Neural progenitor cell (in vitro differentiated cells): Measurements from ENCODE around the gene SHMT1.

ENCODE experiments used
- CTCF ChIP-seq: fragments of 200-600 bp; sonication (generic); IDR thresholded peaks from 2 replicates; pipeline ENCODE4 v1.5.1; 2017; ENCODE audit warnings: antibody characterized with exemption, mild to moderate bottlenecking
- EZH2 ChIP-seq: fragments of 200-600 bp; sonication (generic); IDR thresholded peaks from 2 replicates; pipeline ENCODE4 v1.6.1; 2017; ENCODE audit warnings: antibody characterized with exemption, mild to moderate bottlenecking, moderate library complexity
- EZH2phosphoT487 ChIP-seq: fragments of 200-600 bp; sonication (generic); IDR thresholded peaks from 2 replicates; pipeline ENCODE4 v1.6.1; 2017; ENCODE audit warnings: antibody characterized with exemption

GRCh38 chr17:18320301-18320700, 43.0 kb downstream of the SHMT1 start:
- no peak for TF ChIP-seq CTCF
- no peak for TF ChIP-seq EZH2phosphoT487
- no peak for TF ChIP-seq EZH2
